GM12872 (cell line): ENCODE results near the gene YJEFN3.

Experiments
- TF ChIP-seq, protein P1 (sequence below): IDR thresholded peaks from 3 replicates; pipeline ENCODE4 v1.5.1; 2011; ENCODE audit warnings: low read depth, mild to moderate bottlenecking, low read length, moderate library complexity; ENCODE audit not compliant: insufficient read depth

Gene YJEFN3

DNA sequence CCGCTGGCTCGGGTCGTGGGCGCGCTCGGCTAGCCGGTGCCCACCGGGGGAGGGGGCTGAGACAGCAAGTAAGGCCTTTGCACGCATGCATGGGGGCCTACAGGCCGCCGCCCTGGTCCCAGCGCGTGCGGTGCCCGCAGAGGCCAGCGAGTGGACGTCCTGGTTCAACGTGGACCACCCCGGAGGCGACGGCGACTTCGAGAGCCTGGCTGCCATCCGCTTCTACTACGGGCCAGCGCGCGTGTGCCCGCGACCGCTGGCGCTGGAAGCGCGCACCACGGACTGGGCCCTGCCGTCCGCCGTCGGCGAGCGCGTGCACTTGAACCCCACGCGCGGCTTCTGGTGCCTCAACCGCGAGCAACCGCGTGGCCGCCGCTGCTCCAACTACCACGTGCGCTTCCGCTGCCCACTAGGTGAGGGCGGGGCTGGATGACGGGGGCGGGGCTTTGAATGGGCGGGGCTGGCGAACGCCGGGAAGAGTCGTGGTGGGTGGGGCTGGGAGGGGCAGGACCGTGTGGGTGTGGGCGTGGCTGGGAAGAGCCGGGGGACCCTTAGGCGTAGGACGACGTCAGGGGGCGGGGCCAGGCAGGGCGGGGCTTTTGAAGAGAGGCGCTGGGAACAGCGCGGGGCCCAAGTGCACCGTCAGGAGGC, 11.5 kb downstream of the YJEFN3 start:
- TF ChIP-seq, protein P1, sequence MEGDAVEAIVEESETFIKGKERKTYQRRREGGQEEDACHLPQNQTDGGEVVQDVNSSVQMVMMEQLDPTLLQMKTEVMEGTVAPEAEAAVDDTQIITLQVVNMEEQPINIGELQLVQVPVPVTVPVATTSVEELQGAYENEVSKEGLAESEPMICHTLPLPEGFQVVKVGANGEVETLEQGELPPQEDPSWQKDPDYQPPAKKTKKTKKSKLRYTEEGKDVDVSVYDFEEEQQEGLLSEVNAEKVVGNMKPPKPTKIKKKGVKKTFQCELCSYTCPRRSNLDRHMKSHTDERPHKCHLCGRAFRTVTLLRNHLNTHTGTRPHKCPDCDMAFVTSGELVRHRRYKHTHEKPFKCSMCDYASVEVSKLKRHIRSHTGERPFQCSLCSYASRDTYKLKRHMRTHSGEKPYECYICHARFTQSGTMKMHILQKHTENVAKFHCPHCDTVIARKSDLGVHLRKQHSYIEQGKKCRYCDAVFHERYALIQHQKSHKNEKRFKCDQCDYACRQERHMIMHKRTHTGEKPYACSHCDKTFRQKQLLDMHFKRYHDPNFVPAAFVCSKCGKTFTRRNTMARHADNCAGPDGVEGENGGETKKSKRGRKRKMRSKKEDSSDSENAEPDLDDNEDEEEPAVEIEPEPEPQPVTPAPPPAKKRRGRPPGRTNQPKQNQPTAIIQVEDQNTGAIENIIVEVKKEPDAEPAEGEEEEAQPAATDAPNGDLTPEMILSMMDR, result no peak

DNA sequence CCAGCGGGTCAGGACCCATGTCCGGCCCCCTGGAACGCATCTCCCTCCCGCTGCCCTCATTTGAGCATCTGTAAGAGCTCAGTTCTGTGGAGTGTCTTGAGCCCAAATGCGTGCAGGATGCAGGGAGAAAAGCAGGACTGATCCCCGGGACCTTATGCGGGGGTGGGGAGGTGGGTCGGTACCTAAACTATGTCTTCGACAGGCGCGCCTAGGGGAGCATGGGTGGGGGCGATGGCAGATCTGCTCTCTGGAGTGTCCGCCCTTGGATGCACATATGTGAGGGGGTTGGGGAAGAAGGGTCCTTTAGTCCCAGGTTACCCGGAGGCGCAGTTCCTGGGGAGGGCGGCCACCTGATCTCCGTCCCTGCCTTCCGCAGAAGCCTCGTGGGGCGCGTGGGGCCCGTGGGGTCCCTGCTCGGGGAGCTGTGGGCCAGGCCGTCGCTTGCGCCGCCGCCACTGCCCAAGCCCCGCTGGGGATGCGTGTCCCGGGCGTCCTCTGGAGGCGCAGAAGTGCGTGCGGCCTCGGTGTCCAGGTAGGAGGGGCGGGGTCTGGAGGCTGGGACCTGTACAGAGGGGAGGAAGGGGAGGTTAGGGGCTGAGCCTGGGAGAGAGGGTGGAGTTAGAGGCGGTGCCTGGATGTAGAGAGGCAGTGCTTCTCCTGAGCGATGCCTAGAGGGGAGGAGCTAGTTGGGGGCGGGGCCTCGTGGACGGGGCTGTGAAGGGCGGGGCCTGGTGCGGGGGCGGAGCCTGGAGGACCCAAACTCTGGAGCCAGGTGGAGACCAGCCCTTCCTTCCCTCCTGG, 12.2 kb downstream of the YJEFN3 start:
- TF ChIP-seq, protein P1, result no peak

DNA sequence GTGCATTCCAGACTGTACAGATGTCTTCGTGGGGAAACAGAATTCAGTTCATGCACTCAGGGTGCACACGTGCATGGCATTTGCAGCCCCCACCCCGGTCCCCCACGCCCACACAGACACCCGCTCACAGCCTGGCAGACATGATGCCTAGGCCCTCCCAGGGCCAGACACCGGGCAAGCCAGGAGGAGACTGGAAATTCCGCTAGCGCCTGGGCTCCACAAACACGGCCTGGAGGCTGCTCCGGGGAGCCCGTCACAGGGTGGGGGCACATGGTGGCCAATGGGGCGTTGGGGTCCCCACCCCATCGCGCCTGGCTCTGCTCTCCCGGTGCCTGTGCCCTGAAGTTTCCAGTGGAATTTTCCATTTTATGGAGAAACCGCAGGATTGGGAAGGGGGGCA, 12.9 kb downstream of the YJEFN3 start:
- TF ChIP-seq, protein P1, result no peak

DNA sequence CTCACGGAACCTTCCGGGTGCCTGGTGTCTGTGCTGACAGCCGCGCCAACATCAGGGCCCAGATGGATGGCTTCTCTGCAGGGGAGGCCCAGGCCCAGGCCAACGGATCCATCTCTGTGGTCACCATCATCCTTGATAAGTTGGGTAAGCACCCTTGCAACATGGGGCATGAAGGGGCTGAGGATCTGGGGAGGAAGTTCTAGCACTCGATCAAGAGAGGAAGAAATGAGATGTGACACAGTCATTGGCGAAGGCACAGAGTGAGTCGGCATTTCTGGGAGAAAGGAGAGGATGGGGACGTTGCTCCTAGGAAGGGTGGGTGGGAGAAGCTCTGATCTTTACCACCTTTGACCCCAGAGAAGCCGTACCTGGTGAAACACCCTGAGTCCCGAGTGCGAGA, 13.8 kb downstream of the YJEFN3 start:
- TF ChIP-seq, protein P1, result no peak

DNA sequence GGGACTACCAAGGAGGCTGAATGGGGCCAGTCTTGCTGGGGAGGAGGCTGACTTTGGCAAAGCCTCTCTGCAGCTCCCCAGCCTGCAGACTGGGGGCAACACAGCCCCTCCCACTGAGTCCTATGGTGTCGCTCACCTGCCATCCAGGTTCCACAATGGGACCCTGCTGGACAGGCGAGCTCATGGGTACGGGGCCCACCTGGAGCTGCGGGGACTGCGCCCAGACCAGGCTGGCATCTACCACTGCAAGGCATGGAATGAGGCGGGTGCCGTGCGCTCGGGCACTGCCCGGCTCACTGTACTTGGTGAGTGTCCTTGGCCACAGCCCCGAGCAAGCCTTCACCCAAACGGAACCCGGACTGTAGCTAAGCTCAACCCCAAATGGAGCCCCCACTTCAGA, 14.4 kb downstream of the YJEFN3 start:
- TF ChIP-seq, protein P1, result no peak

DNA sequence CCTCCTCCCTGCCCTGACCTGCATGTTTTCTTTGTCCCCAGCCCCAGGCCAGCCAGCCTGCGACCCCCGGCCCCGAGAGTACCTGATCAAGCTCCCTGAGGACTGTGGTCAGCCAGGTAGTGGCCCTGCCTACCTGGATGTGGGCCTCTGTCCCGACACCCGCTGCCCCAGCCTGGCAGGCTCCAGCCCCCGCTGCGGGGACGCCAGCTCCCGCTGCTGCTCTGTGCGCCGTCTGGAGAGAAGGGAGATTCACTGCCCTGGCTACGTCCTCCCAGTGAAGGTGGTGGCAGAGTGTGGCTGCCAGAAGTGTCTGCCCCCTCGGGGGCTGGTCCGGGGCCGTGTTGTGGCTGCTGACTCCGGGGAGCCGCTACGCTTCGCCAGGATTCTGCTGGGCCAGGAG, 14.9 kb downstream of the YJEFN3 start:
- TF ChIP-seq, protein P1, result no peak

DNA sequence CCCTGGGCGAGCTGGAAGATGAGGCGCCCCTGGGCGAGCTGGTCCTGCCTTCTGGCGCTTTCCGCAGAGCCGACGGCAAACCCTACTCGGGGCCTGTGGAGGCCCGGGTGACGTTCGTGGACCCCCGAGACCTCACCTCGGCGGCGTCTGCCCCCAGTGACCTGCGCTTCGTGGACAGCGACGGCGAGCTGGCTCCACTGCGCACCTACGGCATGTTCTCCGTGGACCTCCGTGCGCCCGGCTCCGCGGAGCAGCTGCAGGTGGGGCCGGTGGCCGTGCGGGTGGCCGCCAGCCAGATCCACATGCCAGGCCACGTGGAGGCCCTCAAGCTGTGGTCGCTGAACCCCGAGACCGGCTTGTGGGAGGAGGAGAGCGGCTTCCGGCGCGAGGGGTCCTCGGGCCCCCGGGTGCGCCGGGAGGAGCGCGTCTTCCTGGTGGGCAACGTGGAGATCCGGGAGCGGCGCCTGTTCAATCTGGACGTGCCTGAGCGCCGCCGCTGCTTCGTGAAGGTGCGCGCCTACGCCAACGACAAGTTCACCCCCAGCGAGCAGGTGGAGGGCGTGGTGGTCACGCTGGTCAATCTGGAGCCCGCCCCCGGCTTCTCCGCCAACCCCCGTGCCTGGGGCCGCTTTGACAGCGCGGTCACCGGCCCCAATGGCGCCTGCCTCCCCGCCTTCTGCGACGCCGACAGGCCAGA, 15.7 kb downstream of the YJEFN3 start:
- TF ChIP-seq, protein P1, result no peak
